AG10803 (cell line): ENCODE results near the gene CCDC200.

Source experiments
- DNase-seq: peaks from one replicate; pipeline ENCODE4 v3.0.0; 2010; ENCODE audit warnings: low read depth
- H3K4me3 ChIP-seq: 2 replicates; pipeline ENCODE4 v1.5.1; 2011; ENCODE audit warnings: mild to moderate bottlenecking, low read length, control low read depth
- TF ChIP-seq, protein P1 (sequence below): conservative IDR thresholded peaks from 2 replicates; pipeline ENCODE4 v1.5.1; 2011; ENCODE audit warnings: mild to moderate bottlenecking, low read length, control low read depth, inconsistent platforms

The CCDC200 gene

GRCh38 chr17:43175213-43176118 is 53.0 kb downstream of the CCDC200 start:
- DNase-seq, result peak; percentile 93
- H3K4me3 ChIP-seq, result no peak overlapping the region; the same call in 1 of the 2 replicates
- TF ChIP-seq, protein P1, sequence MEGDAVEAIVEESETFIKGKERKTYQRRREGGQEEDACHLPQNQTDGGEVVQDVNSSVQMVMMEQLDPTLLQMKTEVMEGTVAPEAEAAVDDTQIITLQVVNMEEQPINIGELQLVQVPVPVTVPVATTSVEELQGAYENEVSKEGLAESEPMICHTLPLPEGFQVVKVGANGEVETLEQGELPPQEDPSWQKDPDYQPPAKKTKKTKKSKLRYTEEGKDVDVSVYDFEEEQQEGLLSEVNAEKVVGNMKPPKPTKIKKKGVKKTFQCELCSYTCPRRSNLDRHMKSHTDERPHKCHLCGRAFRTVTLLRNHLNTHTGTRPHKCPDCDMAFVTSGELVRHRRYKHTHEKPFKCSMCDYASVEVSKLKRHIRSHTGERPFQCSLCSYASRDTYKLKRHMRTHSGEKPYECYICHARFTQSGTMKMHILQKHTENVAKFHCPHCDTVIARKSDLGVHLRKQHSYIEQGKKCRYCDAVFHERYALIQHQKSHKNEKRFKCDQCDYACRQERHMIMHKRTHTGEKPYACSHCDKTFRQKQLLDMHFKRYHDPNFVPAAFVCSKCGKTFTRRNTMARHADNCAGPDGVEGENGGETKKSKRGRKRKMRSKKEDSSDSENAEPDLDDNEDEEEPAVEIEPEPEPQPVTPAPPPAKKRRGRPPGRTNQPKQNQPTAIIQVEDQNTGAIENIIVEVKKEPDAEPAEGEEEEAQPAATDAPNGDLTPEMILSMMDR, result no peak

DNA sequence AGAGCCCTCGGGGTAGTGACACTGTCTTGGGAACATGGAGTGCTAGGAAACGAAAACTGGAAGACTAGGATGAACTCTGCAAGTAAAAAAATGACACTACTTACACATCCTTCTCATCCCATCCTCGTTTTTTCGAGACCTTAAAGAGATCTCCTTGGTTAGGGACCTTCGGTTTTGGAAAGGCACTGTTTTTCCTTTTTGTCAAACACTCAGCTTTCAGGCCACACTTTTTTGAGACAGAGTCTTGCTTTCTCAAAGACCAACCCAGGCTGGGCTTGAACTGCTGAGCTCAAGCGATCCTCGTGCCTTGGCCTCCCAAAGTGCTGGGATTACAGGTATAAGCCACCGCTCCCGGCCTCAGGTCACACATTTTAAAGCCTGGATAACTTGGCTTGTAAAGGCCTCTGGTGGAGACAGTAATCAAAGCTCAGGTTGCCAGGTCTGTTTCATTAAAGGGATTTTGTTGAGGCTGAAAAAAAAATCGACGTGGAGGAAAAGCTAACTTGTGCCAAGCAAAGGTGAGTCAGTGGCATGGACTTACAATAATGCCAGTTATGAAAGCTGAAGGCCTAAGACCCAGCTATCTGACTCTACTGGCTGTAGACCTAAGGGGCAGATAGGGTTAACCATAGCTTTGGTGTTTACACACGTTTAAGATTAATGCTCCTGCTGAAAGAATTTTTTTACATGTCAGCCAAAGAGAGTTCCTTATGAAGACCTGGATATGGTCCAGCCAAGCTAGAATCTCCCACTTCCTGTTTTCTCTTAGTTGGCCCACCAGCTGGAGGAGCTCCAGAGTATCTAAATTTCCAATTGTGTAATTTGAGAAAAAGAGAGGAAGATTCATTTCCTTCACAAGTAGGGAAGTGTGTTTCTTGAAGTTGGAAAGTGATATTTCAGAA is 56.6 kb downstream of the CCDC200 start:
- peak overlapping the region; percentile 83 for H3K4me3 ChIP-seq
- TF ChIP-seq, protein P1, result peak; percentile 35
- peak; percentile 98 for DNase-seq
